Measurements from ENCODE around the gene LIX1L.
"Not testable (repeated sequence)": the region's sequence is repeated elsewhere in the genome, so short reads cannot be mapped to it uniquely, and the experiment has no call there.

The LIX1L gene

GRCh38 chr1:145927916-145928643 lies 29.7 kb downstream of the LIX1L start:
- DNase-seq, result no peak

- peak; percentile 98 to 100 for DNase-seq
Observed at GRCh38 chr1:145927063-145927886, 30.5 kb downstream of the LIX1L start, which contains the start of gene RBM8A. TSS of gene RBM8A (minus strand) at chr1:145927484. CDS start at chr1:145927426, 58 bp downstream.

GRCh38 chr1:145926686-145927062 lies 31.1 kb downstream of the LIX1L start:
- no peak for DNase-seq

DNA sequence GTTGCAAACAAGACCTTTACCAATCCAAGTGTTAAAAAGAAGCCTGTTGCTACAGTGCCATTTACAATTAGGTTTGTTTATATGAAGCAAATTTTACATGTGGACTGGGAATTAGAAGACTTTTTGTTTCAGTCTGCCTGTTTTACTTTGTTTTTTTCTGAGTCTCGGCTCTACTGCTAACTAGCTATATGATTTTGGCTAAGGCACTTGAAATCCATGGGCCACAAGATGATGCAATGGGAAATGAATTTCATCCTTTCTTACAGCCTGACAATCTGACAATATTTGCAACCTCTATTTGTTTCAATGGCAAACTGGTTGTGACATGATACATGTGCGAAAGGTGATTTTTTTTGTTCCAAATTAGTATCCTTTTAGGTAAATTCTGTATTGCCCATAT lies 35.6 kb downstream of the LIX1L start:
- no peak for DNase-seq

GRCh38 chr1:145920297-145920696 lies 37.5 kb downstream of the LIX1L start:
- DNase-seq, result not testable (repeated sequence)

- DNase-seq, result peak in 1 of 2 experiments; percentile 19
Observed at GRCh38 chr1:145918992-145919939, 38.6 kb downstream of the LIX1L start.

- DNase-seq, result peak; percentile 96 to 98
Observed at GRCh38 chr1:145918144-145918991, 39.4 kb downstream of the LIX1L start, which contains the start of gene PEX11B. TSS of gene PEX11B (minus strand) at chr1:145918717. CDS start at chr1:145918688, 29 bp downstream.

DNA sequence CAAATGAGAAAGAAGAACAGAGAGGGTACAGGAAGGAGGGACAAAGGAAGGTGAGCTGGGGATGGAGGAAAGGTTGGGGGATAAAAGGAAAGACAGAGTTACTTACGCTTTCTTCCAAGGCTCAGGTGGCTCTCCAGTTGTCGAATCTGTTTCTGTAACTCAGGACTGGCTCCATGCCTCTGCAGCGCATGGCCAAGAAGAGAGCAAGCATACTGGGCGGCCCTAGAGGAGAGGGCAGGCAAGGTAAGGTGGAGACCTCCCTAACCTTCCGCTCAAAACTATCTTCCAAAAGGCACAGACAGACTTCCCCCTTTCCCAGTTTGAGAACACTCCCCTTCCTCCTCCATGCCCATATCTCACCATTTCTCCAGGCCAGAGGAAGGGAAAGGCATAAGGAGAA lies 40.2 kb downstream of the LIX1L start:
- no peak for DNase-seq

DNA sequence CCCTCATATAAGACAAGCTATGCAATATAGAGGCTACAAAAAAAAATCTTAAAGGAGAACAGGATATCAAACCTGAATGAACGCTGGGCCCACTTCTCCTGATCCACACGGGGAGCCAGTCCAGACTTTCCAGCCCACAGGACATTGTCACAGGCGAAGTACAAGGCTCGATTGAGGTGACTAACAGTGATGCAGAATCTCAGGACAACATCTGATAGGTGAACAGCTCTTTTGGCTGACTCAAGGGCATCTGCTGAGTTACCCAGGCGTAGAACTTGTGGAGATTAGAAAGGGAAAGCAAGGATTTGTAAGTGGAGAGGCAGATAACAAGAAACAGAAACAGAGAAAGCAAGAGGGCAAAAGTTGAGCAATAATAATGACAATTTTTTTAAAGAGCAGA lies 41.1 kb downstream of the LIX1L start:
- DNase-seq, result no peak

DNA sequence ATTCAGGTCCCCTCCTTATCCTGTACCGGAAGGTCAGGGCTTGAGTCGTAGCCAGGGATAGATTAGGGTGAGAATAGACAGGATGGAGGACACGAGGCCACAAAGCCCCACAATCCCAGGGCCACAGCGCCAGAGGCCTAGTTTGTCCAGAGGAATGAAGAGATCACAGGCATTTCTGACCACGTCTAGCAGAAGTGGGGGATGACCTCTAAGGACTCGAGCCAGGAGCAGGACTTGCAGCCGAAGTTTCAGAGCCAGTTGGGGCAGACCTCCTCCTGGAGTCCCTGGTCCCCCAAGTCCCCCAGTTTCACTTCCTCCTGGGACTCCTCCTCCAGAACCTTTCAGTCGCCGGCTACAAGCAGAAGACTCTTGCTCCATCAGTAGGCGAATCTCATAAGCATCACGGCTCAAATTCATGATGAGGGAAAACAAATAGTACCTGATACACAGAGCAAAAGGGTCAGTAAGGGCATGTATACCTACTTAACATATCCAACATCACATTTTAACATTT lies 45.6 kb downstream of the LIX1L start:
- DNase-seq, result no peak

GRCh38 chr1:145908653-145909052 lies 49.2 kb downstream of the LIX1L start:
- no peak for DNase-seq

GRCh38 chr1:145906954-145907753 lies 50.7 kb downstream of the LIX1L start:
- DNase-seq, result no peak

DNA sequence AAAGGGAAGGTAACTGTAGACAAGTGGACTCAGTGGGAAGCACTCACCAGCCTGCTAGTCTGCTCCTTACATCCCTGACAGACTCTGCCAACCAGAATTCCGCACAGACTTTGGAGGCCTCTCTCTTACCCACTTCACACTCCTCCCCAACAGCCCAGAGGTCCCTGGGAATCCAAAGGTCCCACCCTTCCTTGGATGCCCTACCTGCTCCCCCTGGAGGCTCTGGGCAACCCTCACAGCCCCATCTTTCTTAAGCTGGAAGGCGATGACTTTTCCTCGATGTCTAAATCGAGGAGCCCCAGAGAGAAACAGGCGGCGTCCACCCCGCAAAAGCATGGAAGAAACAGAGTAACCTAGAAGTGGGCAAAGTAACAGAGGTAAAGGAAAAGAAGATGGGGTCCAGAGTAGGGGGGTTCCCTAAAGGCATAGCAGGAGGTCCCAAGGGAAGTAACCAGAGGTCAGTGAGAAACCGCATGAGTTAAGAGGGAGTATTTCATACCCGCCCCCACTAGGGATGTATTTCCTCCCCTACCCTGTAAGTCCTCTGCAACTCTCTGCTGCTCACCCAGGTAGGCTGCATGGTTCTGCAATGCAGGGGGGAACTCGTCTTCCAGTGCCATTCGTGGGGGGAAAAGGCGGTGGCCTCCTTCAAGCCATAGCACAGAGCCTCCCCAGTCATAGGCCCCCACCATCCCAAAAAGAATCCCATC lies 56.4 kb downstream of the LIX1L start:
- DNase-seq, result no peak

DNA sequence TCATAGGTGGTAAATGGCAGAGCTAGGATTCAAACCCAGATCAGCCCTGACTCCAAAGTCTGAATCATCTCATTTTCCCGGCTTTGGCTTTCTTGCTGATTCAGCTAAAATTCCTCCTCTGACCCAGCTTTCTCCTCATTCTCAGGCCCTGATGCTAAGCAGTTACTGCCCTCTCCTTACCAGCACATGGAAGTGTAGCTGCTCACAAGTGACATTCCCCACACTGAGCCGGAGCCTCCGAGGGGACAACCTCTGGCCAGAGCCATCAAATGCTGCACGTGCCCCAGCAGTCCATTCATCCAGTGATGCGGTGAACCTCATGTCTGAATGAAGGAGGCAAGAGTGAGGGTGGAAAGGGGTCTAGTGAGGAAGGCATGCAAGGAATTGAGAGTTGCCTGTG lies 59.1 kb downstream of the LIX1L start:
- no peak for DNase-seq

DNA sequence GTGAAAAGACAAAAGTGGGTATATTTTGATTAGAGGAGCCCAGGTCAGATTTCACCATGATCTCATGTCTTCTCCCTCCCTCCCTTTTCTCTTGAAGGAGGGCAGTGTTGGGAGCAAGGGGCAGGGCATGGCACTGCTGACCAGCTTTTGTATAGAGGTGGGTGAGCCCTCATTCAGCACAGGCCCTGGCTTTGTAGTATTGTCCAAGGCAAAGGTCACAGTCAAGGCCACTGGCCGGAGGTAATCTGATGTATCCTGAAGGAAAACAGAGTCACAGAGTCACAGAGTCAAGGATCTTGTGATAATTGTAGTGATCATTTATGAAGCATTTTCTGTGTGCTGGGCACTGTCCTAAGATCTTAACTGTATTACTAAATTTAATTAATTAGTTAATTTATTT lies 59.8 kb downstream of the LIX1L start:
- DNase-seq, result no peak

DNA sequence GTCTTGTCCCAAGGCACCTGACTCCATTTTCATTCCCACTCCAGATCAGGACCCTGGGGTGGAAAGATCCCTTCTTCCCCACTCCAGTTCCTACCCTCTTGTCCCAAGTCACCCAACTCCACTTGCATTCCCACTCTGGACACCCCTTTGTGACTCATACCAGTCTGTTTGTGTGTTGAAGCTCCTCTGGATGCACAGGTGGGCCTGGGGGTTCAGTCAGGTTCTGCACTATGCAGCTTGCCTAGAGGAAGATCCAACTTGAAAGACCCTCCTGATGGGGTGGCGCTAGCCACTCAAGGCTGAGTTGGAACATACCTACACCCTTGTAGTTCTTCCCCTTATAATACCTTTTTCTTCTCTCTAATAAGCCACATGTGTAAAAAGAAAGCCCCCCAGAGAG lies 62.3 kb downstream of the LIX1L start:
- DNase-seq, result no peak

DNA sequence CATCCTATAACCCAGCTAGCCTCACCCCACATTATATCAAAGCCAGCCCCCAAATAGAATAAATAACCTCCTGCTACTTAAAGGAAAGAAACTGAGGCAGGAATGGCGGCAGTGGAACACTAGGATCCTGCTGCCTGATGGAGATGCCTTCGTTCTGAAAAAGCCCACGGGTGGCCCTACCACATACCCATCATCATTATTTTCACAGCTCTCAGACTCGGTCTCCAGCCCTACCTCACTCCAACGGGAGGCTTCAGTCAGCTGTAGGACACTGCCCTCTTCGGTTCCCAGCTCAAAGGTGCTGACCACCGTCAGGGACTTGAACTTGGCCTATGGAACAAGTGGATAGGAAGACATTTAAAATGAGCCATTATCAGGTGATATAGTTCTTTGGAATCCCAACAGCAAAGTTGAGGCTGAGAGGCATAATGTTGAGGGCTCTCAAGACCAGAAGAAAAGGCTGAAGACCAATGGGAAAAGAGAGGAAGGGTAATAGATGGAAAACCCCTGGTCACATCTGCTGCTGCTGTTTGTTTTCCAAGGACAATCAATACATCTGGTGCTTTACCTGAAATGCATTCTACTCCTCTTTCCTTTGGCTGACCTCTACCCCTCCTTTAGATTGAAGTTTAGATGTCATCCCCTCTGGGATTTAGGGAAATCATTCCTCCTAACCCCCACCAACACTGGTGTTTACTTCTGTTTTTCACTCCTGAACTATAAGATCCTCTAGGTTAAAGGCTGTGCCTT lies 64.3 kb downstream of the LIX1L start:
- no peak for DNase-seq

DNA sequence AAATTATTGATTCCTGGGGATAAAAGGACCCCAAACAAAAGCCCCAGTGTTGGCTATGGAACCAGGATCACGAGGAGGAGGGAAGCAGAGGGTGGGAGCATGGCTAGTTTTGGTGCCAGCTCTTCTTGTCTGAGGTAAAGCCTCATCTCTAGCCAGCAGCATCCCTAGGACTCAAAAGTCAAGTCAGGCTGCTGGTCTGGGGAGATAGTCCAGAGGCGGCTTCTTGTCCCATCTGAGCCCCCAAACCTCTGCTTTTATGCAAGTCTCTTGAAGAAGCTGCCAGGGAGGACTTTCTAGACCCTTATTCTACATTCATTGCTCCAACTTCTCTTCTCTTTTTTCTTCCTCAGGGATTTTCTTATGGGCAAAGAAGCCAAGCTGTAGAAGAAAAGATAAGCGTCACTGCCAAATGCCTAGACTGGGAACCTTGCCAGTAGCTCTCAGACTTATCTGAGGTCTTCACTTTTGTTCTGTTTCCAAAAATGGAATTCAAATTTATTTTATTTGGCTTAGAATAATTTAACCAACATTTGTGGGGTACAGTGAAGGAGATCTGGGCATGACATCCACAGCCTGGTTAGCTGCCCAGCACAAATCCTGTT lies 65.2 kb downstream of the LIX1L start:
- no peak for DNase-seq

All from NCI-H187 (cell line).